Hepatocyte (in vitro differentiated cells): ENCODE measurements around the gene OMA1. TPM values are rescaled to one million over a fixed set of nuclear protein-coding genes. Genes with fewer than 3 reads are reported as not detected.
"Not testable (repeated sequence)": the region's sequence is repeated elsewhere in the genome, so short reads cannot be mapped to it uniquely, and the experiment has no call there.

Experiments used
- DNase-seq: peaks from one replicate; pipeline ENCODE4 v3.0.0-alpha.2; 2016; ENCODE audit warnings: low spot score
- H2AFZ ChIP-seq: fragments of 200-600 bp; sonication (generic); 2 replicates; pipeline ENCODE4 v1.6.0; 2016; ENCODE audit warnings: antibody characterized with exemption, mild to moderate bottlenecking
- H3K27ac ChIP-seq: fragments of 200-600 bp; sonication (generic); 2 replicates; pipeline ENCODE4 v1.5.1; 2016; ENCODE audit warnings: mild to moderate bottlenecking
- H3K27me3 ChIP-seq: fragments of 200-600 bp; sonication (generic); 2 replicates; pipeline ENCODE4 v1.6.1; 2016
- H3K36me3 ChIP-seq: fragments of 200-600 bp; sonication (generic); replicated peaks from 2 replicates; pipeline ENCODE4 v1.5.1; 2016; ENCODE audit warnings: low read depth; ENCODE audit not compliant: insufficient read depth
- H3K4me1 ChIP-seq: fragments of 200-600 bp; sonication (generic); 2 replicates; pipeline ENCODE4 v1.5.1; 2016; ENCODE audit warnings: mild to moderate bottlenecking, moderate library complexity; ENCODE audit not compliant: insufficient read depth
- H3K4me2 ChIP-seq: fragments of 200-600 bp; sonication (generic); 2 replicates; pipeline ENCODE4 v1.6.0; 2016
- H3K4me3 ChIP-seq: fragments of 200-600 bp; sonication (generic); 2 replicates; pipeline ENCODE4 v1.5.1; 2016; ENCODE audit warnings: mild to moderate bottlenecking
- H3K79me2 ChIP-seq: fragments of 200-600 bp; sonication (generic); 2 replicates; pipeline ENCODE4 v1.6.0; 2017; ENCODE audit warnings: mild to moderate bottlenecking
- H3K9me2 ChIP-seq: fragments of 200-600 bp; sonication (generic); replicated peaks from 2 replicates; pipeline ENCODE4 v1.6.0; 2017; ENCODE audit warnings: mild to moderate bottlenecking; ENCODE audit not compliant: insufficient read depth
- H3K9me3 ChIP-seq: fragments of 200-600 bp; sonication (generic); 2 replicates; pipeline ENCODE4 v1.5.1; 2016; ENCODE audit warnings: low read depth, mild to moderate bottlenecking
- H4K20me1 ChIP-seq: fragments of 200-600 bp; sonication (generic); 2 replicates; pipeline ENCODE4 v1.6.0; 2016; ENCODE audit warnings: mild to moderate bottlenecking; ENCODE audit not compliant: insufficient read depth, poor library complexity, severe bottlenecking
- EZH2 ChIP-seq: fragments of 200-600 bp; sonication (generic); IDR thresholded peaks from 2 replicates; pipeline ENCODE4 v1.6.1; 2016; ENCODE audit warnings: antibody characterized with exemption, mild to moderate bottlenecking, borderline replicate concordance
- EZH2phosphoT487 ChIP-seq: fragments of 200-600 bp; sonication (generic); IDR thresholded peaks from one replicate; pipeline ENCODE4 v1.6.1; 2018; ENCODE audit warnings: antibody characterized with exemption, mild to moderate bottlenecking, low read depth, moderate library complexity; ENCODE audit not compliant: unreplicated experiment, severe bottlenecking
- WGBS: methylation state at CpG from one replicate; pipeline ENCODE4 v1.1.6; 2016; ENCODE audit warnings: low lambda C conversion rate; ENCODE audit errors: missing lambda C conversion rate; 5-methylcytosine and 5-hydroxymethylcytosine counted together
- polyA plus RNA-seq: library from polyadenylated mRNA; unstranded; fragments of >200 nt; fragmentation: Nextera tagmentation; extraction: Ambion mirVana; gene quantifications from 2 replicates; pipeline ENCODE4 v1.2.1, GENCODE V29; 2016
- total RNA-seq: library from RNA; depleted of rRNA; stranded (reverse); fragments of >200 nt; gene quantifications from 2 replicates; pipeline ENCODE4 v1.2.3, GENCODE V29; 2014
- TF ChIP-seq, protein P1 (sequence below): fragments of 200-600 bp; sonication (generic); IDR thresholded peaks from 2 replicates; pipeline ENCODE4 v1.5.1; 2016; ENCODE audit warnings: antibody characterized with exemption, mild to moderate bottlenecking; ENCODE audit not compliant: poor library complexity

OMA1 gene
- total and polyA plus RNA-seq, 2 experiments from 2014 or later = 19.7 to 36.0 TPM

DNA sequence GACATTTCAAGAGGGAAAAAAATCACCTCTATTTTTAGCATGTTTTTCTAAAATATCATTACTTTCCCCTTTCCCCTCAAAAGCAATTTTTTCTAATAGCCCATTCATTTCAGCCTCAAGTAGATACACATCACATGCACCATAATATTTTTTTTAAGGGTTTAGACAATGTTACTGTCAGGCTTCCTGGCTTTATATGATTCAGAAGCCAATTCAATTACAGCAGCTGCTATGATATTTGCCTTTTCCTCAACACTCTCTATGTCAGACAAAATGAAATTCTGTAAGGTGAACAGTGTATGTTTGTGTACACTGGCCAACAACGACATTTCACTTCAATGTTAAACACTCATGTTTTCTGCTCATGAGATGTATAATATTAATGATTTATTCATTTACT, 46.5 kb downstream of the OMA1 start:
- no peak for DNase-seq
- 100% methylated on average over 1 of the region's 1 CpG for WGBS
- H2AFZ ChIP-seq = no peak overlapping the region
- no peaks in the 10 kb centered on the region for H3K79me2 ChIP-seq
- H3K4me3 ChIP-seq = no peak overlapping the region
- H3K27ac ChIP-seq = no peak overlapping the region
- no peaks in the 10 kb centered on the region for H3K36me3 ChIP-seq
- no peaks in the 10 kb centered on the region for H4K20me1 ChIP-seq
- TF ChIP-seq, protein P1, sequence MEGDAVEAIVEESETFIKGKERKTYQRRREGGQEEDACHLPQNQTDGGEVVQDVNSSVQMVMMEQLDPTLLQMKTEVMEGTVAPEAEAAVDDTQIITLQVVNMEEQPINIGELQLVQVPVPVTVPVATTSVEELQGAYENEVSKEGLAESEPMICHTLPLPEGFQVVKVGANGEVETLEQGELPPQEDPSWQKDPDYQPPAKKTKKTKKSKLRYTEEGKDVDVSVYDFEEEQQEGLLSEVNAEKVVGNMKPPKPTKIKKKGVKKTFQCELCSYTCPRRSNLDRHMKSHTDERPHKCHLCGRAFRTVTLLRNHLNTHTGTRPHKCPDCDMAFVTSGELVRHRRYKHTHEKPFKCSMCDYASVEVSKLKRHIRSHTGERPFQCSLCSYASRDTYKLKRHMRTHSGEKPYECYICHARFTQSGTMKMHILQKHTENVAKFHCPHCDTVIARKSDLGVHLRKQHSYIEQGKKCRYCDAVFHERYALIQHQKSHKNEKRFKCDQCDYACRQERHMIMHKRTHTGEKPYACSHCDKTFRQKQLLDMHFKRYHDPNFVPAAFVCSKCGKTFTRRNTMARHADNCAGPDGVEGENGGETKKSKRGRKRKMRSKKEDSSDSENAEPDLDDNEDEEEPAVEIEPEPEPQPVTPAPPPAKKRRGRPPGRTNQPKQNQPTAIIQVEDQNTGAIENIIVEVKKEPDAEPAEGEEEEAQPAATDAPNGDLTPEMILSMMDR = no peak
- TF ChIP-seq EZH2phosphoT487 = no peak
- TF ChIP-seq EZH2 = no peak
- H3K4me1 ChIP-seq = no peaks in the 10 kb centered on the region
- no peaks in the 10 kb centered on the region for H3K9me2 ChIP-seq
- H3K9me3 ChIP-seq = no peaks in the 10 kb centered on the region
- H3K4me2 ChIP-seq = no peak overlapping the region
- no peaks in the 10 kb centered on the region for H3K27me3 ChIP-seq

DNA sequence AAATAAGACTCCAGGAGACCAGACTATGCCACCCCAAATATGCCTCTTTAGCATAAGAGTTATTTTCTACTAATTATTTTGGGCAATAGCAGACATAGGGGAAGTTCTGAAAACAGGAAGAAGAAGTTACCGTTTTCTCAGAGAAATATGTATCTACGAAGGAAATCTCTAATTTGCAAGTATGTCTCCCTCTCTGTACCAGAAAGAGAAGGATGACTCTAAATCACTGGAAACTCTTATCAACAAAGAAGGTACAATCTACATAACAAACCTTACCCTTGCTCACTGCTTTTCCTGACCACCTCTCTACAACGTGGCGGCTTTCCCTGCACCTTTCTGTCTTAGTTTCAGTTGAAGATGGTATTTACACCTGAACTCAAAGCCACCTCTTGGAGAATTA, 49.0 kb downstream of the OMA1 start:
- Histone ChIP-seq H3K9me2 (no peaks in the 10 kb centered on the region), H3K27me3 (no peaks in the 10 kb centered on the region), H2AFZ (no peak overlapping the region), H3K79me2 (no peaks in the 10 kb centered on the region), H4K20me1 (no peaks in the 10 kb centered on the region), H3K36me3 (no peaks in the 10 kb centered on the region), H3K9me3 (no peaks in the 10 kb centered on the region), H3K4me3 (no peak overlapping the region), H3K4me2 (no peak overlapping the region), H3K27ac (no peak overlapping the region), H3K4me1 (no peaks in the 10 kb centered on the region)
- DNase-seq = no peak
- TF ChIP-seq EZH2 (no peak), EZH2phosphoT487 (no peak)
- TF ChIP-seq, protein P1 = no peak
- WGBS = 83% methylated on average over 4 of the region's 4 CpGs

DNA sequence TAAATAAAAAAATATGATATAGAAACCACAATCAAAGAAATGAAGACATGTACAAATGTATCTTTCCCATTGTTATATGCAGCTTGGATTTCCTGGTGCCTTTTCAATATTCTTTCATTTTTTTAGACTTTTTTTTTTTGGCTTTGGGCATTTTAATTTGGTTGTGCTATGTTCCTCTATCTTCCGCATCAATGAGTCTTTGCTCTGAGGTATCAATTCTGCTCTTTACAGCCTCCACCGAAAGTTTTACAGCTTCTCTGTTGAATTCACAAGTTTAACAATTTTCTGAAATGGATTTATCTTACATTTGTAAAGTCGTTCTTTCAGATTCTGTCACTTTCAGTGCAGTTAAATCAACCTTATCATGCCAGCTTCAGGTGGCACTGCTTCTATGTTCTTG, 50.5 kb downstream of the OMA1 start:
- Histone ChIP-seq H3K4me2 (no peak overlapping the region), H3K79me2 (no peaks in the 10 kb centered on the region), H3K4me3 (no peak overlapping the region), H3K9me3 (no peaks in the 10 kb centered on the region), H3K4me1 (no peaks in the 10 kb centered on the region), H4K20me1 (no peaks in the 10 kb centered on the region), H3K9me2 (no peaks in the 10 kb centered on the region), H2AFZ (no peak overlapping the region), H3K36me3 (no peaks in the 10 kb centered on the region), H3K27me3 (no peaks in the 10 kb centered on the region), H3K27ac (no peak overlapping the region)
- 83% methylated on average over 3 of the region's 3 CpGs for WGBS
- TF ChIP-seq, protein P1 = no peak
- TF ChIP-seq EZH2 (no peak), EZH2phosphoT487 (no peak)
- DNase-seq = no peak

DNA sequence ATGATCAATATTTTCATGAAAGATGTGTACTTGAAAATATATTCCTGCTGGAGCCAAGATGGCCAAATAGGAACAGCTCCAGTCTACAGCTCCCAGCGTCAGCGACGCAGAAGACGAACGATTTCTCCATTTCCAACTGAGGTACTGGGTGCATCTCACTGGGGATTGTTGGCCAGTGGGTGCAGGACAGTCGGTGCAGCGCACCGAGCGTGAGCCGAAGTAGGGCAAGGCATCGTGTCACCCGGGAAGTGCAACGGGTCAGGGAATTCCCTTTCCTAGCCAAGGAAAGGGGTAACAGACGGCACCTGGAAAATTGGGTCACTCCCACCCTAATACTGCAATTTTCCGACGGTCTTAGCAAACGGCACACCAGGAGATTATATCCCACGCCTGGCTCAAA, 57.6 kb downstream of the OMA1 start:
- not testable (repeated sequence) for H3K79me2 ChIP-seq, H3K27ac ChIP-seq, H2AFZ ChIP-seq, H3K36me3 ChIP-seq, H3K4me3 ChIP-seq, H3K9me2 ChIP-seq, H4K20me1 ChIP-seq, H3K4me2 ChIP-seq, DNase-seq, H3K9me3 ChIP-seq, H3K27me3 ChIP-seq, H3K4me1 ChIP-seq
- WGBS = 98% methylated on average over 18 of the region's 18 CpGs
